Endothelial cell (in vitro differentiated cells): ENCODE measurements around the gene KRT17. TPM values are rescaled to one million over a fixed set of nuclear protein-coding genes. Genes with fewer than 3 reads are reported as not detected.

Experiments
- DNase-seq: peaks from one replicate; pipeline ENCODE4 v3.0.0; 2021; ENCODE audit warnings: low spot score
- H3K27ac Mint-ChIP-seq: one replicate; pipeline ENCODE4 v1.8.0; 2021; ENCODE audit warnings: mixed read lengths, inconsistent platforms; ENCODE audit not compliant: unreplicated experiment
- H3K27me3 Mint-ChIP-seq: one replicate; pipeline ENCODE4 v1.8.0; 2021; ENCODE audit warnings: mild to moderate bottlenecking, moderate library complexity, mixed read lengths, inconsistent platforms; ENCODE audit not compliant: unreplicated experiment
- H3K36me3 Mint-ChIP-seq: one replicate; pipeline ENCODE4 v1.8.0; 2021; ENCODE audit warnings: mild to moderate bottlenecking, low read depth, mixed read lengths, inconsistent platforms; ENCODE audit not compliant: unreplicated experiment
- H3K4me1 Mint-ChIP-seq: one replicate; pipeline ENCODE4 v1.8.0; 2021; ENCODE audit warnings: mild to moderate bottlenecking, mixed read lengths, inconsistent platforms; ENCODE audit not compliant: unreplicated experiment
- H3K4me3 Mint-ChIP-seq: one replicate; pipeline ENCODE4 v1.8.0; 2021; ENCODE audit warnings: mild to moderate bottlenecking, mixed read lengths, inconsistent platforms; ENCODE audit not compliant: unreplicated experiment
- H3K9me3 Mint-ChIP-seq: one replicate; pipeline ENCODE4 v1.8.0; 2021; ENCODE audit warnings: mixed read lengths, inconsistent platforms; ENCODE audit not compliant: unreplicated experiment
- total RNA-seq: library from RNA; stranded (reverse); fragmentation: NEBNext Ultra II Directional; extraction: Animal tissue kit (Norgen Biotek cat#: 25700); gene quantifications from one replicate; pipeline ENCODE4 v1.2.1, GENCODE V29; 2021; ENCODE audit not compliant: unreplicated experiment
- TF ChIP-seq, protein P1 (sequence below): fragments of 200-600 bp; sonication (generic); IDR thresholded peaks from one replicate; pipeline ENCODE4 v1.5.0; 2021; ENCODE audit warnings: antibody characterized with exemption; ENCODE audit not compliant: unreplicated experiment

Gene KRT17
- total RNA-seq, 1 donor from 2014 or later, result not detected

DNA sequence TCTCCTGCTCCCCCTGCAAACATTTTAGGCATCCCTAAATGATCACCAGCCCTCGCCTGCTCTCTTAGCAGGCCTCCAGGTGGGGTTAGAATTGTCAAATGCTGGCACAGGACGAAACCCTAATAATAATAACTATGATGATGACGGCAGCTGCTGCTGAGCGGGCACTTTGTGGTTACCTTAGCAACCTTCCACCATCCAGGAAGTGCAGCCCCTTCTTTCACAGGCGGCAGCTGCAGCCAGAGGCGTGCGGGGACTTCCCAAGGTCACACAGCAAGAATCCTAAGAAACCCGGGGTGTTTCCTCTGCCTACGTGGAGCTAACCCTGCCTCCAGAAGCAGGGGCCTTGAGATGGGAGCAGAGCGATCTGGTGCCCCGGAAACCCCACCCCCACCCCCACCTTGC, 41.9 kb upstream of the KRT17 start:
- DNase-seq, result peak; percentile 26
- no peak overlapping the region for H3K27ac Mint-ChIP-seq
- no peaks in the 10 kb centered on the region for H3K9me3 Mint-ChIP-seq
- no peaks in the 10 kb centered on the region for H3K36me3 Mint-ChIP-seq
- TF ChIP-seq, protein P1, sequence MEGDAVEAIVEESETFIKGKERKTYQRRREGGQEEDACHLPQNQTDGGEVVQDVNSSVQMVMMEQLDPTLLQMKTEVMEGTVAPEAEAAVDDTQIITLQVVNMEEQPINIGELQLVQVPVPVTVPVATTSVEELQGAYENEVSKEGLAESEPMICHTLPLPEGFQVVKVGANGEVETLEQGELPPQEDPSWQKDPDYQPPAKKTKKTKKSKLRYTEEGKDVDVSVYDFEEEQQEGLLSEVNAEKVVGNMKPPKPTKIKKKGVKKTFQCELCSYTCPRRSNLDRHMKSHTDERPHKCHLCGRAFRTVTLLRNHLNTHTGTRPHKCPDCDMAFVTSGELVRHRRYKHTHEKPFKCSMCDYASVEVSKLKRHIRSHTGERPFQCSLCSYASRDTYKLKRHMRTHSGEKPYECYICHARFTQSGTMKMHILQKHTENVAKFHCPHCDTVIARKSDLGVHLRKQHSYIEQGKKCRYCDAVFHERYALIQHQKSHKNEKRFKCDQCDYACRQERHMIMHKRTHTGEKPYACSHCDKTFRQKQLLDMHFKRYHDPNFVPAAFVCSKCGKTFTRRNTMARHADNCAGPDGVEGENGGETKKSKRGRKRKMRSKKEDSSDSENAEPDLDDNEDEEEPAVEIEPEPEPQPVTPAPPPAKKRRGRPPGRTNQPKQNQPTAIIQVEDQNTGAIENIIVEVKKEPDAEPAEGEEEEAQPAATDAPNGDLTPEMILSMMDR, result no peak
- peaks cover 3% of the 10 kb centered on the region for H3K4me1 Mint-ChIP-seq
- H3K27me3 Mint-ChIP-seq, result peaks cover 10% of the 10 kb centered on the region
- H3K4me3 Mint-ChIP-seq, result peak overlapping the region; percentile 87

DNA sequence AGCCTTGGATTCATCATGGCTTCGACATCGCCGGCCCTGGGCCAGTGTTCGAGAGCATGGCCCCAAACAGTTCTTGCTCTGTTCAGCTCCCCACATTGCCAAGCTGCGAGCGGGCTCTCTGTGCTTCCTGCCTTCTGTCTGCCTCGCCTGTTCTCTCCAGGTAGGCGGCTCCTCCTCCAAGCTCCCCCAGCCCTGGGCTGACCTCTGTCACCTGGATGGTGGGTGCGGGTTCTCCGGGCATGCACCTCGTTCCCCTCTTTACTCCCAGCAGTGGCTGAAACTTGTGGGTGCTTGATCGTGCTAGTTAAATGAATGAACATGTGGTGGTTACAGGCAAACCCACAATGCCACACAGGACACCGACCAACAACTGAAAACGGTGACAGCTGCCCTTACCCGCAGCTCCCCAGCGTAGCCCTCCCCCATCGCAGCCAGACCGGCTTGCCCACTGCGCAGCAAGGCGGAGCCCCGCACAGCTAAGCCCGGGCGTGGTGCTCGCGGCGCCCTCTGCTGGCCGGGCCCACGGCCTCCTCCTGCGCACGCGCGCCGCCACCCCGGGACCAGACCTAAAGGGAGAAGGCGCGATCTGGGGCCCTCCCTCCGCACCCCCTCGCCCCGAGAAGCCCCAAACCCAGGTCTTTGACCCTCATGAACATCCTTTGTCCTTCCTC, 41.3 kb upstream of the KRT17 start:
- peak; percentile 96 for DNase-seq
- peaks cover 8% of the 10 kb centered on the region for H3K27me3 Mint-ChIP-seq
- peak overlapping the region; percentile 87 for H3K4me3 Mint-ChIP-seq
- no peaks in the 10 kb centered on the region for H3K36me3 Mint-ChIP-seq
- no peak overlapping the region for H3K27ac Mint-ChIP-seq
- TF ChIP-seq, protein P1, result peak; percentile 87
- H3K9me3 Mint-ChIP-seq, result no peaks in the 10 kb centered on the region
- peaks cover 3% of the 10 kb centered on the region for H3K4me1 Mint-ChIP-seq

DNA sequence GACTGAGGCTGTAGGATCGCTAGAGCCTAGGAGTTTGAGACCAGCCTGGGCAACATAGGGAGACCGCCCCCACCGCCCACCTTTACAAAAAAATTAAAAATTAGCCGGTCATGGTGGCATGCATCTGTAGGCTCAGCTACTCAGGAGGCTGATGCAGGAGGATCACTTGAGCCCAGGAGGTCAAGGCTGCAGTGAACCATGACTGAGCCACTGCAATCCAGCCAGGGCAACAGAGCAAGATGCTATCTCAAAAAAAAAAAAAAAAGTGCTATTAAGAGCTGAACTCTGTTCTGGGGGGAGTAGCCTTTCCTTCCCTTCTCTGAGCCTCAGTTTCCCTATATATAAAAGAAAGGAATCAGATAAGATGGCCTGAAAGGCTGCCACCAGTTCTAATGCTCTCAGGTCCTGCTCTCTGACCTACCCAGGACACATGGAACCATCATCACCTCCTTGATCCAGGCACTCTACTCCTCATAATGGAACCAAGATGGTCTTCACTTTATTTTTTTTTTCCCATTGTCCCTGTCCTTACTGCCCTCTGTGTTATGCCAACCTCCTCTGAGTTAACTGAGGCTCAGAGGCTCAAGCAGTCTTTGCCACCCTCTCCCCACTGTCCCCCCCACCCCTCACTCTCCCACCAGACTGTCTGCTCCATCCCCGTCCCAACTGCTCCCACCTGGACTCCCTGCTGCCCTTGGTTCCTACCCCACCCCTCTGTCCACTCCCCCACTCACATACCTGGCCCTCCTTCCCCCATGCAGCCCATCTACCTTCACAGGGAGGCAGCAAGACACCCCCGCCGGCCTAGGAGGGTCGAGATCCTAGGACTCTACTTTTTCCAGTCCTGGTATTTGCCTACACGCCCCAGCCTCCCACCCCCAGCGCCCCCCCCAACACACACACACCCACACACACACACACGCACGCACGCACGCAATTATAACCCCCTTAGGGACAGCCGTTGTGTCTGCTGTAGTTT, 40.5 kb upstream of the KRT17 start:
- peaks cover 9% of the 10 kb centered on the region for H3K27me3 Mint-ChIP-seq
- H3K27ac Mint-ChIP-seq, result no peak overlapping the region
- DNase-seq, result no peak
- TF ChIP-seq, protein P1, result no peak
- H3K36me3 Mint-ChIP-seq, result no peaks in the 10 kb centered on the region
- no peak overlapping the region for H3K4me3 Mint-ChIP-seq
- H3K4me1 Mint-ChIP-seq, result peaks cover 3% of the 10 kb centered on the region
- no peaks in the 10 kb centered on the region for H3K9me3 Mint-ChIP-seq

DNA sequence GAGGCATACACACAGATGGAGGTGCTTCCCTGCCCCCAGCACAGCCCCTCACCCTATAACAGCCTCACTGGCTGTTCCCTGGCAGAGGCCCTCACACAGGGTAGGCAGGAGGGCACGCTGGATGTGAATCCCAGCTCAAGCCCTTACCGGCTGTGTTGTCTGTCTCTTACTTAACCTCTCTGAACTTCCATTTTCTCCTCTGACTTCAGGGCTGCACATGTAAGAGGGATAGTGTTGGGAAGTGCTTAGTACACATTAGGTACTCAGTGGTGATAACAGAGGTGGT, 39.7 kb upstream of the KRT17 start:
- Mint-ChIP-seq H3K4me1 (peaks cover 3% of the 10 kb centered on the region), H3K27ac (no peak overlapping the region), H3K27me3 (peaks cover 11% of the 10 kb centered on the region), H3K9me3 (no peaks in the 10 kb centered on the region), H3K36me3 (no peaks in the 10 kb centered on the region), H3K4me3 (no peak overlapping the region)
- TF ChIP-seq, protein P1, result no peak
- DNase-seq, result no peak
